Activated CD4-positive, alpha-beta T cell treated with anti-CD3 and anti-CD28 coated beads for 24 hours (primary cell): ENCODE data around the gene PGPEP1.
"Not testable (repeated sequence)": the region's sequence is repeated elsewhere in the genome, so short reads cannot be mapped to it uniquely, and the experiment has no call there.

Source experiments
- DNase-seq, 2 donors: peaks; one replicate each; pipeline ENCODE4 v3.0.0-alpha.2; 2020; ENCODE audit warnings: low read depth in 2 of 2

Gene PGPEP1

GRCh38 chr19:18364277-18364825, 24.0 kb downstream of the PGPEP1 start:
- DNase-seq: not testable (repeated sequence)

- no peak for DNase-seq
Measured at GRCh38 chr19:18364826-18365528, 24.6 kb downstream of the PGPEP1 start.

GRCh38 chr19:18366021-18366435, 25.6 kb downstream of the PGPEP1 start:
- no peak for DNase-seq

GRCh38 chr19:18368504-18369222, 28.3 kb downstream of the PGPEP1 start:
- DNase-seq: no peak

- no peak for DNase-seq
Measured at GRCh38 chr19:18373407-18373891, 33.1 kb downstream of the PGPEP1 start.

- DNase-seq: peak in 1 of 2 donors; percentile 25
Measured at GRCh38 chr19:18373892-18374629, 33.7 kb downstream of the PGPEP1 start.

- no peak for DNase-seq
Measured at GRCh38 chr19:18377026-18377425, 36.6 kb downstream of the PGPEP1 start.

- DNase-seq: no peak
Measured at GRCh38 chr19:18379803-18380747, 39.7 kb downstream of the PGPEP1 start.

- no peak for DNase-seq
Measured at GRCh38 chr19:18380843-18381242, 40.4 kb downstream of the PGPEP1 start.

- DNase-seq: not testable (repeated sequence)
Measured at GRCh38 chr19:18383622-18384021, 43.2 kb downstream of the PGPEP1 start.

GRCh38 chr19:18384775-18385174, 44.4 kb downstream of the PGPEP1 start:
- DNase-seq: no peak

- DNase-seq: no peak
Measured at GRCh38 chr19:18385359-18385674, 44.9 kb downstream of the PGPEP1 start.

GRCh38 chr19:18385675-18386542, 45.5 kb downstream of the PGPEP1 start, which contains the start of gene GDF15:
GDF15 (plus strand) TSS chr19:18386158; CDS start chr19:18386190, 32 bp downstream.
- no peak for DNase-seq

- no peak for DNase-seq
Measured at GRCh38 chr19:18386543-18387271, 46.3 kb downstream of the PGPEP1 start.

GRCh38 chr19:18388100-18388959, 47.9 kb downstream of the PGPEP1 start:
- DNase-seq: peak; percentile 61 to 71

GRCh38 chr19:18388960-18389725, 48.7 kb downstream of the PGPEP1 start:
- no peak for DNase-seq

GRCh38 chr19:18389726-18390064, 49.3 kb downstream of the PGPEP1 start:
- DNase-seq: no peak
